ENCODE measurements around the gene IRF2BPL.

DNA sequence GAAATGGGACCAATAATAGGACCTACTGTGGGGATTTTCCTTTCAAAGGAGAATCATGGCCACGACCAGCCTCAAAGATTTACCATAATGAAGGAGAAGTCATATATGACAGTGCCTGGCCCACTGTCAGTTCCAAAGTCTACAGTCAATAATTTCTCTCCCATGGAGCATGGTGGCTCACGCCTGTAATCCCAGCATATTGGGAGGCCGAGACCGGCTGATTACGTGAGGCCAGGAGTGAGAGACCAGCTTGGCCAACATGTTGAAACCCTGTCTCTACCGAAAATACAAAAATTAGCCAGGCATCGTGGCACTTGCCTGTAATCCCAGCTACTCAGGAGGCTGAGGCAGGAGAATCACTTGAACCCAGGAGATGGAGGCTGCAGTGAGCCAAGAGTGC lies 13.8 kb downstream of the IRF2BPL start:
- TF ChIP-seq, protein P1, sequence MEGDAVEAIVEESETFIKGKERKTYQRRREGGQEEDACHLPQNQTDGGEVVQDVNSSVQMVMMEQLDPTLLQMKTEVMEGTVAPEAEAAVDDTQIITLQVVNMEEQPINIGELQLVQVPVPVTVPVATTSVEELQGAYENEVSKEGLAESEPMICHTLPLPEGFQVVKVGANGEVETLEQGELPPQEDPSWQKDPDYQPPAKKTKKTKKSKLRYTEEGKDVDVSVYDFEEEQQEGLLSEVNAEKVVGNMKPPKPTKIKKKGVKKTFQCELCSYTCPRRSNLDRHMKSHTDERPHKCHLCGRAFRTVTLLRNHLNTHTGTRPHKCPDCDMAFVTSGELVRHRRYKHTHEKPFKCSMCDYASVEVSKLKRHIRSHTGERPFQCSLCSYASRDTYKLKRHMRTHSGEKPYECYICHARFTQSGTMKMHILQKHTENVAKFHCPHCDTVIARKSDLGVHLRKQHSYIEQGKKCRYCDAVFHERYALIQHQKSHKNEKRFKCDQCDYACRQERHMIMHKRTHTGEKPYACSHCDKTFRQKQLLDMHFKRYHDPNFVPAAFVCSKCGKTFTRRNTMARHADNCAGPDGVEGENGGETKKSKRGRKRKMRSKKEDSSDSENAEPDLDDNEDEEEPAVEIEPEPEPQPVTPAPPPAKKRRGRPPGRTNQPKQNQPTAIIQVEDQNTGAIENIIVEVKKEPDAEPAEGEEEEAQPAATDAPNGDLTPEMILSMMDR (IDR thresholded peaks at IDR 0.05; ENCODE audit: borderline replicate concordance, extremely low read depth, low read length, poor library complexity, severe bottlenecking): no peak
- TF ChIP-seq EZH2 (IDR thresholded peaks at IDR 0.05; ENCODE audit: borderline replicate concordance, low read depth, low read length, severe bottlenecking): no peak

All from DND-41 (cell line).